GM13977 (cell line): ENCODE measurements around the gene FBXO34.

Source experiments
- DNase-seq: peaks from one replicate; pipeline ENCODE4 v3.0.0; 2012; ENCODE audit warnings: low spot score
- in situ Hi-C: fragments of 300-500 bp; cut with MboI; formaldehyde crosslinking; loops from one replicate; pipeline ENCODE4 v1.12.0; 2022; ENCODE audit warnings: low sequenced_read_pairs, low pct_unique_long_range_greater_than_20kb, mixed read lengths, inconsistent platforms; ENCODE audit not compliant: unreplicated experiment
- TF ChIP-seq, protein P1 (sequence below): IDR thresholded peaks from 2 replicates; pipeline ENCODE4 v1.5.1; 2012; ENCODE audit warnings: mild to moderate bottlenecking, control low read depth; ENCODE audit not compliant: insufficient read depth; ENCODE audit errors: extremely low read depth, missing control alignments

The FBXO34 gene

DNA sequence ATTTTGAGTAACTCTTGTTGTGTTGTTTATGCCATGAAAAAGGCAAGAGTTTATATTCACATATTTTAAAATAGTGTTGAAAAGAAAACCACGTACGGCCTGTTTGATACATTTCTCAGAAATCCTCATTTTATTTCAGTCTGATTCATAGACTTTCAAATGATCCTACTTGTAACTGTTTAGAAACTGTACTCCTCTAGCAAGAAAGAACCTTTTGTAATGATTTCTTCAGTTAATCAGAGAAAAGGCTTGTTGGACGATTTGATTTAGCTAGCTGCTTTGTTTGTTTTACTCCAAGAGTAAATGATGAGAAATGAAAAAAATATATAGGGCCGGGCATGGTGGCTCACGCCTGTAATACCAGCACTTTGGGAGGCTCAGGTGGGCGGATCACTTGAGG is 17.2 kb downstream of the FBXO34 start:
- in situ Hi-C loops = no loop called here
- TF ChIP-seq, protein P1, sequence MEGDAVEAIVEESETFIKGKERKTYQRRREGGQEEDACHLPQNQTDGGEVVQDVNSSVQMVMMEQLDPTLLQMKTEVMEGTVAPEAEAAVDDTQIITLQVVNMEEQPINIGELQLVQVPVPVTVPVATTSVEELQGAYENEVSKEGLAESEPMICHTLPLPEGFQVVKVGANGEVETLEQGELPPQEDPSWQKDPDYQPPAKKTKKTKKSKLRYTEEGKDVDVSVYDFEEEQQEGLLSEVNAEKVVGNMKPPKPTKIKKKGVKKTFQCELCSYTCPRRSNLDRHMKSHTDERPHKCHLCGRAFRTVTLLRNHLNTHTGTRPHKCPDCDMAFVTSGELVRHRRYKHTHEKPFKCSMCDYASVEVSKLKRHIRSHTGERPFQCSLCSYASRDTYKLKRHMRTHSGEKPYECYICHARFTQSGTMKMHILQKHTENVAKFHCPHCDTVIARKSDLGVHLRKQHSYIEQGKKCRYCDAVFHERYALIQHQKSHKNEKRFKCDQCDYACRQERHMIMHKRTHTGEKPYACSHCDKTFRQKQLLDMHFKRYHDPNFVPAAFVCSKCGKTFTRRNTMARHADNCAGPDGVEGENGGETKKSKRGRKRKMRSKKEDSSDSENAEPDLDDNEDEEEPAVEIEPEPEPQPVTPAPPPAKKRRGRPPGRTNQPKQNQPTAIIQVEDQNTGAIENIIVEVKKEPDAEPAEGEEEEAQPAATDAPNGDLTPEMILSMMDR = no peak
- DNase-seq = no peak

GRCh38 chr14:55291480-55292081 is 20.4 kb downstream of the FBXO34 start:
- in situ Hi-C loops = no loop called here
- DNase-seq = no peak
- TF ChIP-seq, protein P1 = no peak

DNA sequence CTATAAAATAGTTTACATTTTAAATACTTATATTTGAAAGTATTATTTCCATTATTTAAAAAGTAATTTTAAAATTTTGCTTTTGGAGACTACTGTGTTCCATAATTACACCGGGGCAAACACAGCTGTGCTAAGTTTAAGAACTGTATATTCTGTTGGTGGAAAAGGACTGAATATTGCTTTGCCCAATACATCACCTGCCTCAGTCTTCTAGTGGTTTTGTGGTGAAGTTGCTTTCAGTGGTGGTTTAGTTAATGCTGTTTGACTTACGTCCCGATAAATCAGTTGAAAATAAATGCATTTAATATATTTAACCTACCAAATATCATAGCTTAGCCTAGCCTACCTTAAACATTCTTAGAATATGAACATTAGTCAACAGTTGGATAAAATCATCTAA is 23.4 kb downstream of the FBXO34 start:
- DNase-seq = no peak
- in situ Hi-C loops = no loop called here
- TF ChIP-seq, protein P1 = no peak

DNA sequence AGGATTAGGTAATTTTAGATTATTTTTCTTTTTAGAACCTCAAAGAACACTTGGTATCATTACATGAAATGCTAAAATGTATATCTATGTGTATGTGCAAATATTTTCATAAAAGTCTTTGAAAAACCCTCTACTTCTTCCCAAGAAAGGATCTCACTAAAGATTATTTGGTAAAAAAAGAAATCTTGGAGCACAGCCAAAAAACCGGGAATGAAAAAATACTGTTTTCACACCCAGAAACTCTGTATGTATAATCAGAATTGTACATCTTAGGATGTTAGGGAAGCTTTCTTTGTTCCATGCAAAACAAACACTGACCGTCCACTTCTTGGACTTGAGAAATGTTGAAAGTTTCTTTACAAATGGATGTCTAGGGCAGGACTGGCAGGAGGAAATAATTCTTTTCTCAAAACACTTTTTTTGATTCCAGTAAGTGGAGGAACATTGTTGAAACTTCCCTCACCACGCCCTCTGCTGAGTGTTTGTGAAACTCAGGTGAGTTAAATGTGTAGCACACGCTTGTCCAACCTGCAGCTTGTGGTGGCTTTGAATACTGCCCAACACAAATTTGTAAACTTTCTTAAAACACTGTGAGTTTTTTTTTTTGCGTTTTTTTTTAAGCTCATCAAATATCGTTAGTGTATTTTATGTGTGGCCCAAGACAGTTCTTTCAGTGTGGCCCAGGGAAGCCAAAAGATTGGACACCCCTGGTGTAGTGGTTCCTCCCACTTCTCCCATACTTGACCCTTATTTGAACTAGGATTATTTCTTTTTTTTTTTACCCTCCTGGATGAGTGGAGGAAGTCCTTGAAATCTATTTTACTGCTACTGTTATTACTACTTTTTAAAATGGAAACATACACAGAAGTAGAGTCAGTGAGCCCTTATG is 26.6 kb downstream of the FBXO34 start:
- in situ Hi-C loops = no loop called here
- peak; percentile 49 for DNase-seq
- TF ChIP-seq, protein P1 = peak; percentile 26

DNA sequence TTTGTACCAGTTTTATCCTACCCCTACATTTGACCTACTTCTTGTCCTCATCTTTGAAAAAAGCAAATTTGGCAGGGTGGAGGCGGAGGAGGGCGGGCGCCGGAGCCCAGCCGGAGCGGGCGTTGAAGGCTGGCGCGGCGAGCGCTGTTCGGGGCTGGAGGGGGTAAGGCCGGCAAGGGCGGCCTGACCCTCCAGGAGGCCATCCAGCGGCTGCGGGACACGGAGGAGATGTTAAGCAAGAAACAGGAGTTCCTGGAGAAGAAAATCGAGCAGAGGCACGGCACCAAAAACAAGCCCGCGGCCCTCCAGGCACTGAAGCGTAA is 27.2 kb downstream of the FBXO34 start:
- TF ChIP-seq, protein P1 = no peak
- in situ Hi-C loops = no loop called here
- DNase-seq = no peak

- TF ChIP-seq, protein P1 = no peak
- in situ Hi-C loops = no loop called here
- DNase-seq = peak; percentile 48
Measured at GRCh38 chr14:55301437-55302121, 30.4 kb downstream of the FBXO34 start.
